Measurements from ENCODE around the gene COL10A1.

The COL10A1 gene

GRCh38 chr6:116126032-116126431 is at the start of gene COL10A1:
COL10A1 (minus strand) TSS chr6:116126132; CDS start chr6:116125492, 640 bp downstream.
- DNase-seq (ENCODE audit: low spot score), result no peak

- no peak for DNase-seq (ENCODE audit: low spot score)
These were observed 49.4 kb upstream of the COL10A1 start for GRCh38 chr6:116175344-116175743.

GRCh38 chr6:116173928-116174327 is 48.0 kb upstream of the COL10A1 start:
- DNase-seq (ENCODE audit: low spot score), result no peak

GRCh38 chr6:116170358-116171057 is 44.6 kb upstream of the COL10A1 start:
- no peak for DNase-seq (ENCODE audit: low spot score)

DNA sequence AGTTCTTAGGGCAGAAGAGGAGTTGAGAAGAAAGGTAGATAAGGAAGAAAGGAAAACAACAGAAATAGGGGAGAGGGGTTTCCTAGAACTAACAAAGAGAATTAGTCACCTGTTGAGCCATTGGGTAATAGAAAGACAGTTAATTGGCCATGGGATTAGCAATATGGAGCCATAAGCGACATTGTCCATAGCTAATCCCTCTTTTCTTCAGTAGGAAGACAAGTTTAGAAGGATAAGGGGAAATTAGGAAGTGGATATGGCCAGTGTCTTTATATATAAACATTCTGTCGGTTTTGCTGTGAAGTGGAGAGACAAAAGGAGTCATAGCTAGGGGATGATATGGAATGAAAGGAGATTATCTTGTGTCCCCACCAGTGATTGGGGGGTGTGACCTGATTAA is 43.9 kb upstream of the COL10A1 start:
- no peak for DNase-seq (ENCODE audit: low spot score)

DNA sequence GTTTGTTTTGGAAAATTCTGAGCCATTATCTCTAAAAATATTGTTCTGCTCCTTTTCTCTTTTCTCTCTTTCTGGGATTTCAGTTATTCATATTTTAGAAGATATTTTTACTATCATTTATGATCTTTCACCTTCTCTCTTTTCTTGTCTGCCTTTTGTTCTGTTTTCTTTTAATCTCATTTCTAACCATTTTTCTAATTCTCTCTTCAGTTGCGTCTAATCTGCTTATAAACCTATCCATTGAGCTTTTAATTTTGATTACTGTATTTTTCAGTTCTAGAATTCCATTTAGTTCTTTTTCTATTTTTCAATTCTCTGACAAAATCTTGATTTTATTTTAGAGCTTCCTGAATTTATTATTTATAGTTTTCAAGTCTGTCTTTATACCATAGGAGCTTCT is 42.2 kb upstream of the COL10A1 start:
- no peak for DNase-seq (ENCODE audit: low spot score)

DNA sequence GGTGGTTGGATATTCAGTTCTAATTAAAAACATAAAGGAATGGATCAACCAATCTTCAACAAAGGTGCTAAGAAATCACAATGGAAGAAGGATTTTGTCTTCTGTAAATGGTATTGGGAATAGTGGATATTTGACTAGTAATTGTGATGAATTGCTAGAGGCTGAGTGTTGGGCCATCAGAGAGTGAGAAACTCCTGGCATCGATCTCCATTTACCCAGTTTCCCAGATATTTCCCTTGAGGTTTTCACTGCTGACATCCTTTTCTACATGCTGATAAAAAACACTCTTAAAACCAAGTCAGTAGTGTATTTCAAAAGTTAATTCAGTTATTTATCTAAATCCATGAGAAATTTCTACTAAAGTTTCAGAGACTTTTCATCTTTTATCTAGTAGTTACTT is 40.4 kb upstream of the COL10A1 start:
- no peak for DNase-seq (ENCODE audit: low spot score)

GRCh38 chr6:116165596-116165995 is 39.7 kb upstream of the COL10A1 start:
- no peak for DNase-seq (ENCODE audit: low spot score)

GRCh38 chr6:116159782-116160524 is 34.0 kb upstream of the COL10A1 start:
- DNase-seq (ENCODE audit: low spot score), result no peak

DNA sequence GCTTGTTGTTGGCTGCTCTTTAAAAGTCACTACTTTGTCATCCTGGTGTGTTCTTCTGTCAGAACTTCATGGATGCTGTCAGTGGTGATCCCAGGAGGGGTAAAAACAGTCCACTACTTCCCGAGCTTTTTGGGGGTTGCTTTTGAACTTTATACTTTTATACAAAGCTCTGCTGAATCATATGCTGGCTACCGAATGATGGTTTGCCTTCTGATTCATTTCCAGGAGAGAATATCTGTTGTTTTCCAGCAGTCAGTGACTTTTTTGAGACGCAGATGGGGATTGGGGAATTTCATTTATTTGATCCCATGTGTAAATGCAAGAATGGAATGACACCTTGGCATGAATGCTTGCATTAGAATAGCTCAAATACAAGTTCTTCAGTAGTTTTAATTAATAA is 32.7 kb upstream of the COL10A1 start:
- no peak for DNase-seq (ENCODE audit: low spot score)

DNA sequence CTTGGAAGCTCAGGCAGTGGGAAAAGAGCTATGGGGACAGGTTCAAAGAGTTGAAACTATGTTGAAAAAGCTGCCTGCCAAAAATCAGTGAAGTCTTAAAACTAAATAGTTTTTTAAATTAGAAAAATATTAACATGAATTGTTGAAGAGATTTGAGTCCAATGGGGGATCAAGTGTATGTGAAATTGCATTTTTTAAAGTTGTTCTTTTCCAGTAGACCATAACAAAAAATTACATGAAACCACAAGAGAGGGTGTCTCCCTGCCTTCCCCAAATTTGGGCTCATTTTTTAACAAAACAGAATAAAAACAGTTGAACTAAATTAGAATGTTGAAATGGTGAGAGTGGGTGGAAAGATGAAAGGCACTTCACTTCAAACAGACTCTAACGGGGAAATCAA is 31.5 kb upstream of the COL10A1 start:
- no peak for DNase-seq (ENCODE audit: low spot score)

DNA sequence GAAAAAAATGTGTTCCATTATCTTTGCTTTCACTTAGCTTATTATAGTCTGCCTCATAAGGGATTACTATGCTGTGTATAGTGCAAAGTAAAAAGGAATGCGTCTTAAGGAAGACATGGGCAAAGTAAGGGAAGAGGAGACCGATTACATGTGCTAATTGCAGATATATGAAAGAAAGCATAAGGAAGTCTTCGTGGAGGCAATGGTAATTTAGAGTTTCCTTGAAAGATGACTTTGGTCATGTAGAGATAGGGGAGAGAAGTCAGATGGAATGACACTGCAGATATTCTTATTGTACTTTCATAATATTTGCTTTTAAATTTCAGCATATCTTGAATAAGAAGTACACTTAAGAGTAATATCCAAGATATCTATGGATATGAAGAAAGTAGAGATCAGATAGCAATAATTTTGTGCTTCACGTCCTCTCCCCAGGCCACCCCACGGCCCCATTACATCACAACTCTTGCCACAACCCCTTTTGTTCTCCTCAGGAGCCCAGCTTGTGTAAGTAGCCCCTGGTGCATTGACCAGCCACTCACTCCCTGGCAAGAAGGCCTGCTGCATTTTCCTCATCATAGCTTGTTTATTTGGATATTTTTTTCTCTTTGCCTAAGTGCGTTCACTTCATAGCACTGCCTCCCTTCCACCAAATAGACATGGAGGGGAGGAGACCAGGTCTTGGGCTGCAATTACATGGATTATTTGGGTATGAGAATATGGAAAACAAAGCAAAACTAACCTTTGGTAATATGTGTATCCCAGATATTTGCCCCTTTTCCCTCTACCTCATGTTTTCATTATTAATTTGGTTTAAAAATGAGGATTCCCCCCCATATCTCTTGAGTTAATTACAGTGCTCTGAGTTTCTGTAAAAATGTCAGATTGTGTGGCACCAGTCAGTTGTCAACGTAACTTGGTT is 30.7 kb upstream of the COL10A1 start:
- DNase-seq (ENCODE audit: low spot score), result no peak

DNA sequence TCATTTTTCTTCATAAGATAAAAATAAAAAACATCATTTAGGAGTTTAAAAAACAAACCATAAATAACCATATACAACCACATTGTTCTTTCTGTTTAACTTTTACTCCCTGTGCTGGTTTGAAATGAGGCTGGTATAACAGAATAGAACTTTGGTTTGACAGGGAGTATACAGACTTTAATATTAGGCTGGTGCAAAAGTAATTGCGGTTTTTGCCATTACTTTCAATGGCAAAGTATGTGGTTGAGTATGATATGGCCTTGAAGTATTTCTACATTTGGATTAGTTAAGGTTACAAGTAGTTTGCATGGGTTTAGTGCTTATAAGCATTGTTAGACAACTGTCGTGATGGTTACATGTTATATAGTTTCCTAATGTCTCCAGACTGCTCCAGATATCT is 29.0 kb upstream of the COL10A1 start:
- DNase-seq (ENCODE audit: low spot score), result no peak

- DNase-seq (ENCODE audit: low spot score), result no peak
These were observed 26.7 kb upstream of the COL10A1 start for GRCh38 chr6:116152620-116153019.

DNA sequence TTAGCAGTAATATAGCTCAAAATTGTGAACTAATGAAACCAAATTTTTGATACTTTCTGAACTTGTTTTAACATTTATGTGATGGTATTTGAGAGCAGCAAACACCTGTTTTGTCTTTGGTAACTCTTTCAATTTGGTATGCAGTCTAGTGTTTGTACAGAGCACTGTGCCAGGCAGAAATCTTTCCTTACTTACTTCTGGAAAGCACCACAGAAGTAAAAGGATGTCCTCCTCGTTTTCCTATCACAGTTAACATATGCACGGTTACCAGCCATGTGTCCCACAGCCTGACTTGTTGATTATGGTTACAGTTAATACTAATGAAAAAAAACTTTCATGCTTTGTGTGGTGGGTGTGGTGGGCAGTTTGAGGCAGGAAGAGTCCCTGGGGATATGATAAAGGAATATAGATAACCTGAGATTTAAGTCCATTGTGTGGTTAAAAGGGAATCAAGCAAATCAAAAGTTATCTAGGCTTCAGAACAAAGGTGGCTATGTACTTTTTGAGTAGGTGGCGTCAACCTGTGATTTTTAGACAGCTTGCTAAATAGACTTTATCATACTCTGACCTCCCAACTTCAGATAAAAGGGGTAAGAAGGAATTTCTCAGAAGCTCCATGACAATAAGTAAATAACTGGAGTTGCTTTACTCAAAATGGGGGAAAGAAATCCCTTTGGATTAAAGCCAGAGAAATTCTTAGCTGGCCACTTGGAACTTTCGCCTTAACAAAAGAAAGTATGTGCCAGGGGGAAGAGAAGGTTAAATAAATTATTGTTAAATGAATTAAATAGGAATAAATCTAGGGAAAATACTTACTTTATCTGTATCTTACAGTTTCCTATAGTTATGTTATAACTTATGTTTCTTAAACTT is 20.1 kb upstream of the COL10A1 start:
- no peak for DNase-seq (ENCODE audit: low spot score)

GRCh38 chr6:116144605-116145004 is 18.7 kb upstream of the COL10A1 start:
- no peak for DNase-seq (ENCODE audit: low spot score)

DNA sequence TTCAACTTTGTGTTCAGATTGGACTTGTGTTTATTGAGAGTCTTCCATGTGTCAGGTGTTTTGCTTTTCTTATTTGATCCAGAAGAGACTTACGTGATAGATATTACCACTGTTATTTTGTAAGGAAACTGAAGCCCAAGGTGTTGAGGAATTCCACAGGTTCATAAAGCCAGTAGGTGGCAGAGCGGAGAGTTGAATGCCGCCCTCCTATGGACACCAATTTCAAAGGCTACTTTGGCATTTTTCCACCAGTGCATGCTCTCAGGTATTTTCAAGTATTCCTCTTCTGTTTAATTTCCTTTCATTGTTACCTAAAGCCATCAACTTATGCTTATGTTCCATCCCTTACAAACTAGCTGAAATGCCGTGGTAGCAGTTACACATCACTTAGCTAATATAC is 14.0 kb upstream of the COL10A1 start:
- no peak for DNase-seq (ENCODE audit: low spot score)

DNA sequence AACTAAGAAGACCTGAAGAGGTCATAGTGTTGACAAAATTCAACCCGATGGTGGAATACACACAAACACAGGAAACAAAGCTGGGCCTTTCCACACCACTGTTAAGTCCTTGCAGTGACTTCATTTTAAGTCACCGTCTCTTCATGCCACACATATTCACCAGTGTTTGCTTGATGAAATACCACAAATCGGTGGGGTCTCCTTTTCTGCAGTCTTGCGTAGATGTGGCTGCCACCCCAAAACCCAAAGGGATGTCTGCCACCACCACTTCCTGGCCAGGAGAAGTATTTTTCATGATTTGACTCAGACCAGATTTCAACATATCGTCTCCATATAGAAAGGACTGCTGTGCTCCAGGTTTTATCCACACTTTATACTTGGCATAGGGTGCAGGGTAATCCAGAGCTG is 11.0 kb upstream of the COL10A1 start:
- DNase-seq (ENCODE audit: low spot score), result no peak

DNA sequence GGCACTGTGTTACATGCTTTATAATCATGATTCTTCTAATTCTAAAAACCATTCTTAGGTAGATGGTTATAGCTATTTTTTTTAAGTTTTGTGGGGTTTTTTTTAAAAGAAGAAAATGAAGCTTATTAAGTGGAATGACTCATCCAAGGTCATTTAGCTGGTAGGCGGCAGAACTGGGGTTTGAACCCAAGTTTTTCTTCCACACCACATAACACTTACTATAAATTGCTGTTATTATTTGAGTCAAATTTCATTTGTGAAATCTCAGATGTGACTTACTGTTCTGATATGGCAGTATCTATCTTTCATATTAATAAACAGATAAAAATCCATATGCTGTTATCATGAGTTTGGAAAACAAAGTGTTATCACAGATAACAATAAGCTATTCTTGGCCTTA is 10.4 kb upstream of the COL10A1 start:
- DNase-seq (ENCODE audit: low spot score), result no peak

DNA sequence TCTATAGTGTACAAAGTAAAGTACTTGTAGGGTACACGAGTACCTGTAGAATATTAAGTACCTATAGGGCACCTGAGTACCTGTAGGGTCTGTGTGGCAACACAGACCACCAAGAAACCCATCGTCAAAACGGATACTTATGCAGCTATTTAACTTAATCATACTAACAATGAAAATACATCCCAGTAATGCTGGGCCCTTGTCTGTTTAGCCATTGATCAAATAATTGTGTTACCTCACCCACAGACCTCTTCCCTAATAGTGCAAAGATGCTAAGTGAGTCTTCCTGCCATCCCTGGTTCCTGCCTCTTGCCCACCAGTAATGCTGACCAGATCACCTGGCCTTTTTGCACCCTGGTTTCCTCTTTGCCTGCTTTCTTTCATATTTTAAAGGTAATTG is 7.5 kb upstream of the COL10A1 start:
- DNase-seq (ENCODE audit: low spot score), result no peak

DNA sequence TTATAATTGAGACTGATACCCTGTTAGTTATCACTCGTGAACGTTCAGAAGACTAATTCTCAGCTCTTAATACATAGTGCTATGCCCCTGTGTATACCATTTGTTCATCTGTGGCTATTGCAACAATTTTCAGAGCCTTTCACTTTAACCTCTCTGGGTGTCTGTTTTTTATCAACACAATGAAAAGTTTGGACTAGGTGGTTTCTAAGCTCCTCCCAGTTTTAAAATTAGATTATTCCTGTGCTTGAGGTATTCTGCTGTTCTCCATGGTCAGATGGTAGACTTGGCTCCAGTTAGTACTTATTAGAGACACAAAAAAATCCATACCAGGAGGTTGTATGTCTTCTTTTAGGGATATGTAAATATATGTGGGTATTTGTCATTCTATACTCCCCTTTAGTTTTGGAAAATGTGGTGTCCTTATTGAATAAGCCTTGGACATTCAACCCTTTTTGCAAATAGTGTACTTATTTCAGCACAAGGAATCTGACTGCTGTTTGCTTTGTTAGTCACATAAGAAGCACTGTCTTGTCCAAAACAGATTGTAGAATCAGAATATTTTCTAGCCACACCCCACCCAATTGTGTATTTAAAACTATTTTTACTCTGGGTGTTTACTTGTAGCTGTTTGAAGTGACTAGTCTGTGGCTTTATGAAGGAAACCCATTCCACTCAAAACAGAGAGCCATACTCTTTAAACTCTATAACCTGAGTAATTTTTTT is 2.0 kb upstream of the COL10A1 start:
- no peak for DNase-seq (ENCODE audit: low spot score)

Measured in CD4-positive, alpha-beta T cell treated with Interleukin-6 at 100 ng/mL for 8 hours (primary cell).